CD4-positive, alpha-beta T cell (primary cell): ENCODE measurements around the gene TSPAN31. TPM values are rescaled to one million over a fixed set of nuclear protein-coding genes. Genes with fewer than 3 reads are reported as not detected.

ENCODE experiments used
- ATAC-seq: fragments of 200-7000 bp; cut with Tn5 transposase; one replicate; pipeline ENCODE4 v1.10.0; 2022; ENCODE audit warnings: mild to moderate bottlenecking; ENCODE audit not compliant: poor library complexity
- CTCF ChIA-PET: fragments of 350-600 bp; sonication (Branson Sonifier 250); formaldehyde crosslinking; loops from one replicate; lab custom pipeline; 2021; ENCODE audit warnings: antibody characterized with exemption, inconsistent platforms; lab: Charles Lee
- POLR2A ChIA-PET: fragments of 350-600 bp; sonication (Branson Sonifier 250); formaldehyde crosslinking; loops from one replicate; lab custom pipeline; 2021; ENCODE audit warnings: antibody characterized with exemption, inconsistent platforms; lab: Charles Lee
- DNase-seq, 14 experiments: peaks; one replicate each; pipeline ENCODE4 v3.0.0-alpha.2; 2013 to 2020; ENCODE audit warnings: mixed read lengths in 2 of 14
- H3K27ac ChIP-seq, 2 donors: one replicate each; pipeline versions ENCODE4 v1.5.1 to v1.7.0; 2013; ENCODE audit warnings: low read length in 2 of 2, low read depth in 1 of 2, mild to moderate bottlenecking in 1 of 2
- H3K27me3 ChIP-seq, 2 experiments: 1 replicate in 1 of 2; 2 replicates in 1 of 2; pipeline versions ENCODE4 v1.6.1 to v1.7.0; 2013; ENCODE audit warnings: low read length in 2 of 2, control low read depth in 1 of 2, mild to moderate bottlenecking in 1 of 2, moderate library complexity in 1 of 2; ENCODE audit not compliant: insufficient read depth in 2 of 2, control insufficient read depth in 1 of 2
- H3K36me3 ChIP-seq: one replicate; pipeline ENCODE4 v1.6.1; 2013; ENCODE audit warnings: low read length, control low read depth; ENCODE audit not compliant: insufficient read depth
- H3K4me1 ChIP-seq: one replicate; pipeline ENCODE4 v1.6.1; 2013; ENCODE audit warnings: low read length, control low read depth; ENCODE audit not compliant: insufficient read depth
- H3K4me3 ChIP-seq: one replicate; pipeline ENCODE4 v1.5.1; 2013; ENCODE audit warnings: mild to moderate bottlenecking, low read length, moderate library complexity
- H3K9me3 ChIP-seq, 2 experiments: 1 replicate in 1 of 2; 2 replicates in 1 of 2; pipeline versions ENCODE4 v1.6.1 to v1.7.0; 2013; ENCODE audit warnings: low read length in 2 of 2, mild to moderate bottlenecking in 2 of 2, control low read depth in 1 of 2, moderate library complexity in 1 of 2; ENCODE audit not compliant: control insufficient read depth in 1 of 2, insufficient read depth in 1 of 2
- H3K27ac Mint-ChIP-seq: one replicate; pipeline ENCODE4 v1.8.0; 2020; ENCODE audit warnings: mixed read lengths
- H3K27me3 Mint-ChIP-seq: one replicate; pipeline ENCODE4 v1.8.0; 2021; ENCODE audit warnings: mixed read lengths
- H3K36me3 Mint-ChIP-seq: one replicate; pipeline ENCODE4 v1.8.0; 2021; ENCODE audit warnings: low read depth, mixed read lengths
- H3K4me1 Mint-ChIP-seq: one replicate; pipeline ENCODE4 v1.8.0; 2021; ENCODE audit warnings: low read depth, mixed read lengths
- H3K4me3 Mint-ChIP-seq: one replicate; pipeline ENCODE4 v1.8.0; 2020; ENCODE audit warnings: mild to moderate bottlenecking, mixed read lengths
- H3K9me3 Mint-ChIP-seq: one replicate; pipeline ENCODE4 v1.8.0; 2020; ENCODE audit warnings: mixed read lengths
- CTCF ChIP-seq: fragments of 200-600 bp; IDR thresholded peaks from one replicate; pipeline ENCODE4 v1.8.0; 2022; ENCODE audit warnings: antibody characterized with exemption, mild to moderate bottlenecking
- intact Hi-C, 2 experiments: fragments of 100-400 bp; cut with DNase I in 1 of 2; cut with micrococcal nuclease in 1 of 2; formaldehyde crosslinking; loops; one replicate each; pipeline versions ENCODE4 v1.15.1 to v1.9.0; 2023 to 2025; cut with DNase I, micrococcal nuclease
- total RNA-seq, 174 experiments: library from RNA in 2 of 174; stranded (reverse) in 2 of 174; gene quantifications; one replicate each; pipeline ENCODE4 v1.2.3 and lab custom pipeline; 2021 to 2026

TSPAN31 gene
- total RNA-seq, 2 experiments from 2014 or later = 10.3 to 10.7 TPM

- no peaks in the 10 kb centered on the region for H3K9me3 Mint-ChIP-seq
- H3K27me3 Mint-ChIP-seq = no peaks in the 10 kb centered on the region
- ChIA-PET CTCF (interaction anchor here (0.7 kb wide), 1 partner anchor 15 kb away, joined by 3 read pairs; no protein-coding TSS in a partner anchor), POLR2A (interaction anchor here (1.3 kb wide), 1 partner anchor 18 kb away, joined by 4 read pairs; no protein-coding TSS in a partner anchor)
- no peaks in the 10 kb centered on the region for H3K27me3 ChIP-seq
- H3K4me1 ChIP-seq = peaks cover 10% of the 10 kb centered on the region
- H3K36me3 Mint-ChIP-seq = peaks cover 69% of the 10 kb centered on the region
- H3K4me3 Mint-ChIP-seq = no peak overlapping the region
- ATAC-seq (no peak), DNase-seq (peak in 1 of 14 experiments; percentile 13)
- H3K36me3 ChIP-seq = peaks cover 51% of the 10 kb centered on the region
- peak overlapping the region; percentile 67 for H3K27ac Mint-ChIP-seq
- no peak for TF ChIP-seq CTCF
- peaks cover 27% of the 10 kb centered on the region for H3K4me1 Mint-ChIP-seq
- no peak overlapping the region for H3K4me3 ChIP-seq
- intact Hi-C loops = no loop called here
- peaks cover 0 to 12% of the 10 kb centered on the region in 2 experiments for H3K9me3 ChIP-seq
- H3K27ac ChIP-seq = peak overlapping the region in 1 of 2 donors; percentile 4
Measured at GRCh38 chr12:57722716-57723629, 21.9 kb upstream of the TSPAN31 start.

GRCh38 chr12:57723630-57723962 is 21.2 kb upstream of the TSPAN31 start:
- Histone ChIP-seq H3K27me3 (no peaks in the 10 kb centered on the region), H3K9me3 (peaks cover 0 to 12% of the 10 kb centered on the region in 2 experiments), H3K4me3 (no peak overlapping the region), H3K36me3 (peaks cover 51% of the 10 kb centered on the region), H3K27ac (no peak overlapping the region), H3K4me1 (peaks cover 10% of the 10 kb centered on the region)
- no peaks in the 10 kb centered on the region for H3K9me3 Mint-ChIP-seq
- intact Hi-C loops = no loop called here
- peak overlapping the region; percentile 67 for H3K27ac Mint-ChIP-seq
- peaks cover 27% of the 10 kb centered on the region for H3K4me1 Mint-ChIP-seq
- POLR2A ChIA-PET = interaction anchor here (1.5 kb wide), 1 partner anchor 18 kb away, joined by 10 read pairs; no protein-coding TSS in a partner anchor
- no peak for ATAC-seq
- no peak overlapping the region for H3K4me3 Mint-ChIP-seq
- peaks cover 69% of the 10 kb centered on the region for H3K36me3 Mint-ChIP-seq
- CTCF ChIA-PET = no interaction called here
- TF ChIP-seq CTCF = no peak
- no peak for DNase-seq
- H3K27me3 Mint-ChIP-seq = no peaks in the 10 kb centered on the region

- H3K9me3 ChIP-seq = peaks cover 0 to 12% of the 10 kb centered on the region in 2 experiments
- H3K36me3 ChIP-seq = peaks cover 49% of the 10 kb centered on the region
- peaks cover 10% of the 10 kb centered on the region for H3K4me1 ChIP-seq
- Mint-ChIP-seq H3K4me1 (peaks cover 26% of the 10 kb centered on the region), H3K27ac (peak overlapping the region; percentile 67), H3K36me3 (peaks cover 69% of the 10 kb centered on the region), H3K9me3 (no peaks in the 10 kb centered on the region), H3K27me3 (no peaks in the 10 kb centered on the region), H3K4me3 (no peak overlapping the region)
- intact Hi-C loops = no loop called here
- H3K27ac ChIP-seq = peak overlapping the region in 1 of 2 donors; percentile 31
- H3K27me3 ChIP-seq = no peaks in the 10 kb centered on the region
- ChIA-PET CTCF (no interaction called here), POLR2A (interaction anchor here (1.3 to 1.5 kb wide), 2 partner anchors 17 to 31 kb away, joined by 4 to 10 read pairs; no protein-coding TSS in a partner anchor)
- DNase-seq = peak in 2 of 14 experiments; percentile 14 to 30
- no peak for ATAC-seq
- no peak for TF ChIP-seq CTCF
- no peak overlapping the region for H3K4me3 ChIP-seq
Measured at GRCh38 chr12:57724003-57724935, 20.6 kb upstream of the TSPAN31 start.
